ENCODE results near the gene ZNF189. TPM values are rescaled to one million over a fixed set of nuclear protein-coding genes. Genes with fewer than 3 reads are reported as not detected.

ZNF189 gene
- total RNA-seq, 3 donors from 2014 or later: 5.4 to 7.6 (median 6.6) TPM

DNA sequence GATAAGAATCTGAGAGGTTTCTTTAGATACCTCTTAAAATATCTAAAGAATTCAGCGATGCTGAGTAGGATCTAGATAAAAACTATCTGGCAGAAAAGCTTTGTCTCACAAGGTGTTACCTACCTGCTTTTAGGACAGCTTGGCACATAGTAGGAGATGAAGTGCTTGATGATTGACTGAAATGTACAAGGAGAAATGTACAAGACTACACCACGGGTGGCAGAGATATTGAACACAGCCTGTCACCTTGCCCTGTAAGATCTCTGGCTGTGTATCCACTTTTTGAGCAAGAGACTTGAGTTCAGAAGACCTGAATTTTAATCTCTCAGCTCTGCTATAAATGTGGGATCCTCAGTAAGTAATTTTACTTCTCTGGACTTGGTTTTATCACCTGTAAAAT, 21.2 kb downstream of the ZNF189 start:
- no peak for DNase-seq
- no peak for ATAC-seq
- no peaks in the 10 kb centered on the region for H3K27me3 Mint-ChIP-seq (ENCODE audit: low read depth)
- no peak overlapping the region for H3K4me3 Mint-ChIP-seq
- H3K9me3 Mint-ChIP-seq: peaks cover 42% of the 10 kb centered on the region
- H3K4me1 Mint-ChIP-seq (ENCODE audit: low read depth): no peaks in the 10 kb centered on the region
- peaks cover 6% of the 10 kb centered on the region for H3K36me3 Mint-ChIP-seq (ENCODE audit: insufficient read depth)

DNA sequence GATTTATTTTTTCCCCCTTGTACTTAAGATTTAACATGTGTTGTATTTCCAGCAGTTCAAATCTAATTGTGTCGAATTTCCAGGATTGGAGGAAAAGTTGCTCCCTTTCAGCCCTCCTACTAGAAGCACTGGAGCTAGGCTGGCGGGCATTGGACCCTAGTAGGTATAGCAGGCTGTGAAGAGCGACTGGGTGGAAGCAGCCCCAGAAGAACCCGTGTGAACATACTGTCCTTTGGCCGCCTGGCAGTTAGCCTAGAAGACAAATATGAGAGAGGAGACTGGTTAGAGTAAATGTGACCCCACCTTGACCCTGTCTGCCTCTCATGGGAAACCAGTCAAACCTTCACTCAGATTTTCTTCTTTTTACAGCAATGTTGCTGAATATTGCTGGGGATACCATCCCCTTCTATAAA, 23.0 kb downstream of the ZNF189 start:
- H3K27me3 Mint-ChIP-seq (ENCODE audit: low read depth): no peaks in the 10 kb centered on the region
- H3K9me3 Mint-ChIP-seq: peaks cover 34% of the 10 kb centered on the region
- DNase-seq (no peak), ATAC-seq (no peak)
- H3K4me1 Mint-ChIP-seq (ENCODE audit: low read depth): no peaks in the 10 kb centered on the region
- H3K36me3 Mint-ChIP-seq (ENCODE audit: insufficient read depth): peaks cover 6% of the 10 kb centered on the region
- no peak overlapping the region for H3K4me3 Mint-ChIP-seq

DNA sequence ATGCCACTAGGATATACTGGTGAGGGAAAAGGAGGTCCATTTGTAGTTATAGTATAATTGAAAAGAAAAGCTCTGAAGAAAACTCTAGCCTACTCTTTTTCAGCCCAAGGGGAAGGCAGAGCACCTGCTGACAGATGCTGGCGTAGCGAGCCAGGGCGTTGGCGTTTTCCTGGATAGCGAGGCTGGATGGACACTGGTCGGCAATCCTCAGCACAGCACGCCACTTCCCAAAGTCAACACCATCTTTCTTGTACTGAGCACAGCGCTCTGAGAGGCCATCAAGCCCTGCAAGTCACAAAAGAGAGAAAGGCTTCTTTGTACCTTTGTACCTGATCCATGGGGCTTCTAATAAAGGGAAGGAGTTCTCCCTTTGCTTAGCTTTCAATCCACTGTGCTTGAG, 28.7 kb downstream of the ZNF189 start:
- Mint-ChIP-seq H3K9me3 (peaks cover 9% of the 10 kb centered on the region), H3K27me3 (ENCODE audit: low read depth) (peaks cover 10% of the 10 kb centered on the region), H3K36me3 (ENCODE audit: insufficient read depth) (no peaks in the 10 kb centered on the region), H3K4me3 (no peak overlapping the region), H3K4me1 (ENCODE audit: low read depth) (no peaks in the 10 kb centered on the region)
- no peak for DNase-seq
- ATAC-seq: no peak

- Mint-ChIP-seq H3K36me3 (ENCODE audit: insufficient read depth) (no peaks in the 10 kb centered on the region), H3K9me3 (peaks cover 8% of the 10 kb centered on the region)
Observed at GRCh38 chr9:101427957-101428655, 29.5 kb downstream of the ZNF189 start.

GRCh38 chr9:101428909-101429308, 30.3 kb downstream of the ZNF189 start:
- no peaks in the 10 kb centered on the region for H3K4me1 Mint-ChIP-seq (ENCODE audit: low read depth)
- peaks cover 4% of the 10 kb centered on the region for H3K9me3 Mint-ChIP-seq
- H3K36me3 Mint-ChIP-seq (ENCODE audit: insufficient read depth): no peaks in the 10 kb centered on the region
- no peak for DNase-seq
- no peak overlapping the region for H3K4me3 Mint-ChIP-seq
- no peak for ATAC-seq
- H3K27me3 Mint-ChIP-seq (ENCODE audit: low read depth): peaks cover 10% of the 10 kb centered on the region

More at GRCh38 chr9:101427957-101428655, 29.5 kb downstream of the ZNF189 start:
- peaks cover 10% of the 10 kb centered on the region for H3K27me3 Mint-ChIP-seq (ENCODE audit: low read depth)
- DNase-seq (no peak), ATAC-seq (no peak)
- no peaks in the 10 kb centered on the region for H3K4me1 Mint-ChIP-seq (ENCODE audit: low read depth)
- H3K4me3 Mint-ChIP-seq: no peak overlapping the region

DNA sequence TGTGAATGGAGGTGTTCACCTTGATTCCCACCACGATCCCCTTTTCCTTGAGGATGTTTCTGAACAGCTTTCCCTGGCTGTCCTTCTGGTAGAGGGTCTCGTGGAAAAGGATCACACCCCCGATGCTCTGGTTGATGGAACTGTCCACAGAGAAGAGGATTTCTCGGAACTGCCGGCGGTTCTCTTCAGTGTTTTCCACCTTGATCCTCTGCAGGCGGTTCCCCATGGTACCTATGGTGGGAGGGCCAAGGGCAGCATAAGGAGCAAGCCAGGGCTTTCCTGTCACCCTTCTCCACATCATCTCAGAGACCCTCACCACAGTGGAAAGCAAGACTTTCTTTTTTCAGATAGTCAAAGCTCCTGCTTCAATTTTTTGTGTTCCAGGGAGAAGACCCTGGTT, 31.1 kb downstream of the ZNF189 start:
- Mint-ChIP-seq H3K27me3 (ENCODE audit: low read depth) (peaks cover 10% of the 10 kb centered on the region), H3K9me3 (no peaks in the 10 kb centered on the region), H3K4me3 (no peak overlapping the region), H3K36me3 (ENCODE audit: insufficient read depth) (no peaks in the 10 kb centered on the region), H3K4me1 (ENCODE audit: low read depth) (no peaks in the 10 kb centered on the region)
- DNase-seq: no peak
- no peak for ATAC-seq

GRCh38 chr9:101432171-101432570, 33.5 kb downstream of the ZNF189 start:
- Mint-ChIP-seq H3K27me3 (ENCODE audit: low read depth) (peaks cover 16% of the 10 kb centered on the region), H3K9me3 (no peaks in the 10 kb centered on the region), H3K4me1 (ENCODE audit: low read depth) (no peaks in the 10 kb centered on the region), H3K36me3 (ENCODE audit: insufficient read depth) (no peaks in the 10 kb centered on the region), H3K4me3 (no peak overlapping the region)
- ATAC-seq (no peak), DNase-seq (no peak)

DNA sequence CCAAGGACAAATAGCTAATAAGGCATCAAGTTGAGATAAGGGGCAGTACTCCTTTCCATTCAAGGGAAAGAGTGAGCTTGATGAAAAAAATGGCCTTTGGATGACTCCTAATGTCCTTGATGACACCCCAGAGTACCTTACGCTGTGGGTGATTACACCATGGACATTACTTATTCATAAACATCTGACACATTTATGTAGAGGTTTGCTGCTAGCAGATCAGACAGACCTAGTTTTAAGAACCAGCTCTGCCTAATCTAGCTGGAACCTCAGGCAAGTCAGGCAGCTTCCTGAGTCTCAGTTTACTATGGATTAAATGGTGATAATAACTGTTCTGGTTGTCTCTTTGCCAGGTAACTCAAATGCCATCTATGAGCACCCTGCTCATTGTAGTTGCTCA, 34.1 kb downstream of the ZNF189 start:
- no peak for DNase-seq
- no peak overlapping the region for H3K4me3 Mint-ChIP-seq
- peaks cover 18% of the 10 kb centered on the region for H3K27me3 Mint-ChIP-seq (ENCODE audit: low read depth)
- H3K4me1 Mint-ChIP-seq (ENCODE audit: low read depth): no peaks in the 10 kb centered on the region
- H3K36me3 Mint-ChIP-seq (ENCODE audit: insufficient read depth): no peaks in the 10 kb centered on the region
- no peak for ATAC-seq
- no peaks in the 10 kb centered on the region for H3K9me3 Mint-ChIP-seq

- Mint-ChIP-seq H3K36me3 (ENCODE audit: insufficient read depth) (no peaks in the 10 kb centered on the region), H3K27me3 (ENCODE audit: low read depth) (peaks cover 18% of the 10 kb centered on the region)
Observed at GRCh38 chr9:101433229-101433628, 34.6 kb downstream of the ZNF189 start.

DNA sequence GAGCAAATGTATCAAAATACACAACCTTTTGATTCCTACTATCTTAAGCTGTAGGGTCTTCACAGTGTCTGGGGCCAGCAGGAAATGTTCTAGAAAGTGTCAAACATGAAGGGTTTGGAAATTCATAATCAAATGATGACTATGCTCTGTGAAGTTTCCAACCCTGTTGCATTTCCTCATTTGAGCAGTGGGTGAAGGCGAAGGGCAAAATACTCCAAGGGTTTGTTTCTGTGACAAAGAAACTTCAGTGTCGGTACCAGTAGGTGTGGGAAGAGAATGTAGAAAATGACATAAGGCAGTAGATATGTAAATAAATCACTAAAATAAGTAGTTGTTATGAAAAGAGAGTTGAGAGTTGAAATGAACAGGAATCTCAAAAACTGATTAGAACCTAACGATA, 36.3 kb downstream of the ZNF189 start:
- ATAC-seq (no peak), DNase-seq (no peak)
- H3K4me1 Mint-ChIP-seq (ENCODE audit: low read depth): no peaks in the 10 kb centered on the region
- H3K9me3 Mint-ChIP-seq: no peaks in the 10 kb centered on the region
- H3K27me3 Mint-ChIP-seq (ENCODE audit: low read depth): peaks cover 18% of the 10 kb centered on the region
- no peak overlapping the region for H3K4me3 Mint-ChIP-seq
- no peaks in the 10 kb centered on the region for H3K36me3 Mint-ChIP-seq (ENCODE audit: insufficient read depth)

More at GRCh38 chr9:101433229-101433628, 34.6 kb downstream of the ZNF189 start:
- DNase-seq (no peak), ATAC-seq (no peak)
- Mint-ChIP-seq H3K4me1 (ENCODE audit: low read depth) (no peaks in the 10 kb centered on the region), H3K9me3 (no peaks in the 10 kb centered on the region), H3K4me3 (no peak overlapping the region)

DNA sequence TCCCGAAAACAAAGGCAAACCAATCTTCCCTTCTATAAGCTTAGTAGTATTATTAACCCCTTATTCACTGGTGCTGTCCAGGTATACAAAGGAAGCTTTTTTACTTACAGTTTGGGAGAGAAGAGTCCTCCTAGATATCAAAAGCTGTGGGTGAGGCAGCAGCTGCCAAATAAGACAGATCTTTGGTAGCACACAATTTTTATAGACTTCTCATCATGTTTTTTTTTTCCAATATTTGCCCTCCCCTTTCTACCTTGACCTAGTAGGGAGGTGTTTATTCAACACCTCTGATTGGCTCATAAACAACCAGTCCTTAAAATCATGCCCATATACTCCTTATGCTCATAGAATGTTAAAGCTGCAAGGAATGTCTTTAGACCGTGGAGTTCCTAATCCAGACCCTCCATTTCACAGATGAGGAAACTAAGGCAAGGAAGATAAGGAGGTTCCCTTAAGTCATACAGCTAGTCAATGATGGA, 37.0 kb downstream of the ZNF189 start, which contains the start of gene ALDOB:
Gene ALDOB (minus strand): TSS at position 174 of the 479 bp plus-strand sequence. CDS start 4,887 bp downstream, outside the sequence.
- Mint-ChIP-seq H3K9me3 (no peaks in the 10 kb centered on the region), H3K27me3 (ENCODE audit: low read depth) (peaks cover 20% of the 10 kb centered on the region), H3K36me3 (ENCODE audit: insufficient read depth) (no peaks in the 10 kb centered on the region), H3K4me3 (no peak within 1 kb of the TSS), H3K4me1 (ENCODE audit: low read depth) (no peaks in the 10 kb centered on the region)
- ATAC-seq (no peak), DNase-seq (no peak)

DNA sequence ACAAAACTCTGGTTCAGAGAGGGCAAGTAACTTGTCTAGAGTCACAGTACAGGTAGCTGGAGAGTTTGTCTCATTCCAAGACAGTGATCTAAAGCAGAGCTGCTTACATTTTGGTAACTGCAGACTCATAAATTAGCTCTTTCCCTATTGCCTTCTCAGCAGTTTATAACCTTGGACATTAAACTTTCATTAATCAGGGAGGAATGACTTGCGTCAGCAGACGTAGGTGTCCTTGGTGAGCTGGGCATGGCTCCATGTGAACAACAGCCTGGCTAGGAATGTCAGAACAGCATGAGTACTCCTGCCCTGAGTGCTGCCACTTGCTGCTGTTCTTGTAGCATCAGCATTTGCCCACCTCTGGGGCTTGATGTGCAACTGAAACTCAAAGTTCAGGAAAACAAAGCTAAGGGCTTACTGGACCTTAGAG, 39.2 kb downstream of the ZNF189 start:
- ATAC-seq: no peak
- peaks cover 24% of the 10 kb centered on the region for H3K27me3 Mint-ChIP-seq (ENCODE audit: low read depth)
- no peaks in the 10 kb centered on the region for H3K36me3 Mint-ChIP-seq (ENCODE audit: insufficient read depth)
- H3K4me3 Mint-ChIP-seq: no peak overlapping the region
- H3K4me1 Mint-ChIP-seq (ENCODE audit: low read depth): no peaks in the 10 kb centered on the region
- no peaks in the 10 kb centered on the region for H3K9me3 Mint-ChIP-seq
- DNase-seq: no peak

- ATAC-seq (no peak), DNase-seq (no peak)
- Mint-ChIP-seq H3K27me3 (ENCODE audit: low read depth) (peaks cover 27% of the 10 kb centered on the region), H3K9me3 (no peaks in the 10 kb centered on the region), H3K4me3 (no peak overlapping the region), H3K4me1 (ENCODE audit: low read depth) (no peaks in the 10 kb centered on the region), H3K36me3 (ENCODE audit: insufficient read depth) (no peaks in the 10 kb centered on the region)
Observed at GRCh38 chr9:101438523-101438922, 39.9 kb downstream of the ZNF189 start.

DNA sequence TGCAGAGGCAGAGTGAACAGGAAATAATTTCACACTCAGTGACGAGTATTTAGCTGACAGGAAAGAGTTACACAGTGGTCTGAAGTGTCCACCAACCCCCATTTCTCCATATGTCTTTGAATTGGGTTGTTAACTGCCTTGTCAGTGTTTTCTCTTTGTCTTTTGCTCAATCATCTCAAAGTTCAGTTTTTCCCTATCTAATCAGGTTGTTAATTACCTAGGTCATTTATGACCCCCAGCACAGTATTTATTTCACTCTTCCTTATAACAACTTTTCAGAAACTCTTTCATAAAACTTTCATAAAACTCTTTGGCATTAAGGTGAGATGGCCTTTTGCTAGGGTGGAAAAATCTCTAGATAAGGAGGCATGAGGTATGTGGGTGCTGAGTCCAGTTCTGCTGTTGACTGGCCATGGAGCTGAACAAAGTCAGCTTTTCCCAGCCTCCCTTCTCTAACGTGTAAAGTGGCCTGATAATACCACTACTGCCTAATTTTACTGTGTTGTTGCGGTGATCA, 42.1 kb downstream of the ZNF189 start:
- H3K36me3 Mint-ChIP-seq (ENCODE audit: insufficient read depth): no peaks in the 10 kb centered on the region
- H3K4me1 Mint-ChIP-seq (ENCODE audit: low read depth): no peaks in the 10 kb centered on the region
- ATAC-seq: no peak
- H3K9me3 Mint-ChIP-seq: no peaks in the 10 kb centered on the region
- no peak overlapping the region for H3K4me3 Mint-ChIP-seq
- H3K27me3 Mint-ChIP-seq (ENCODE audit: low read depth): peaks cover 44% of the 10 kb centered on the region
- no peak for DNase-seq

DNA sequence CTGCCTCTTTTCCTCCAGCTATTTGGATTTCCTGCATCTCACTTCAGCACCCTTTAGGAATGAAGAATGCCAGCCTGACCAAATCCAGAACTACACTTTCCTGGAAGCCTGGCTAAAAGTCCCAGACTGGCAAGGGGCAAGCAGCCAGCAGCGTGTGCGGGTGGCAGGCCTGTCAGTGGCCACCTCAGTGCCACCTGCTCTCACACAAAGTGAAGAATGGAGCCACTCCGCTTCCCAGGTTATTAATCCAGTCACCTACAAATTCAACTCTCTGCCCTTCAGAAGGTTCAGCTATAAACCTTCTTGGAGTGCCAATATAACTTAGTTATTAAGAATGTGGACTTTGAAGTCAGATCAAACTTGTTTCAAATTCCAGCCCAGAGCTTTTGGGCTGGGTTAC, 43.7 kb downstream of the ZNF189 start:
- ATAC-seq (no peak), DNase-seq (no peak)
- Mint-ChIP-seq H3K27me3 (ENCODE audit: low read depth) (peaks cover 50% of the 10 kb centered on the region), H3K4me3 (no peak overlapping the region), H3K36me3 (ENCODE audit: insufficient read depth) (no peaks in the 10 kb centered on the region), H3K9me3 (no peaks in the 10 kb centered on the region), H3K4me1 (ENCODE audit: low read depth) (no peaks in the 10 kb centered on the region)
